ENCODE results near the gene SYVN1.

DNA sequence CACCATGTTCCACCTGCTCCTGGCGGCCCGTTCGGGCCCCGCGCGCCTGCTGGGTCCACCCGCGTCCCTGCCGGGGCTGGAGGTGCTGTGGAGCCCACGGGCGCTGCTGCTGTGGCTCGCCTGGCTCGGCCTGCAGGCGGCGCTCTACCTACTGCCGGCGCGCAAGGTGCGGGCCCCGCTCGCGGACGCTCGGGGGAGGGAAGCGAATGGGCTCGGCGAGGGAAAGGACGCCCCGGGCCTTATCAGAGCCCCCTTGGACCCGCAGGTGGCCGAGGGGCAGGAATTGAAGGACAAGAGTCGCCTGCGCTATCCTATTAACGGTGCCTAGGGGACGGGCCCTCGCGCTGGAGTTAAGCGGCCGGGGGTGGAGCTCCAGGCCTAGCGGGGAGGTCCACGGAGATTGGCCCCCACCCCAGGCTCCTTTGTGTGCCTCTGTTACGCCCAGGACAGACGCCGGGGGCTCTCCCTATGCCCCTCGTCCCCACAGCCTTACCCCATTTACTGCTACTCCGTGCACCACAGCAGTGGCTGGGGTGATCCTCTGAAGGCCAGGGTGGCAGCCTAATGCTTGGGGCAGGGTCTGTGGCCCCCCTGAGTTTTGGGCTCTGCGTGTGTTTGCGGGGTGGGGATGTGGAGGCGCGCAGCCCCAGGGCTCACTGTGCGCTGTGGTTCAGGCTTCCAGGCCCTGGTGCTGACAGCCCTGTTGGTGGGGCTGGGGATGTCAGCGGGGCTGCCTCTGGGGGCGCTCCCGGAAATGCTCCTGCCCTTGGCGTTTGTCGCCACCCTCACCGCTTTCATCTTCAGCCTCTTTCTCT, 21.6 kb downstream of the SYVN1 start:
- TF ChIP-seq CTCF (IDR thresholded peaks at IDR 0.05; ENCODE audit: borderline replicate concordance, extremely low read depth, low read length, poor library complexity, severe bottlenecking) (peak; percentile 94), EZH2 (IDR thresholded peaks at IDR 0.05; ENCODE audit: borderline replicate concordance, low read depth, low read length, severe bottlenecking) (no peak)
